Smooth muscle cell (in vitro differentiated cells): ENCODE data around the gene FTL. TPM values are rescaled to one million over a fixed set of nuclear protein-coding genes. Genes with fewer than 3 reads are reported as not detected.

Experiments
- DNase-seq: peaks from one replicate; lab custom pipeline; 2025; ENCODE audit not compliant: unreplicated experiment; lab: John Stamatoyannopoulos, UW
- H2AFZ ChIP-seq: fragments of 200-600 bp; sonication (generic); 2 replicates; pipeline ENCODE4 v1.6.0; 2016; ENCODE audit warnings: antibody characterized with exemption, low read depth, mild to moderate bottlenecking
- H3F3A ChIP-seq: fragments of 200-600 bp; sonication (generic); 2 replicates; pipeline ENCODE4 v1.6.0; 2017; ENCODE audit warnings: antibody characterized with exemption, low read depth
- H3K27ac ChIP-seq: fragments of 200-600 bp; sonication (generic); 2 replicates; pipeline ENCODE4 v1.5.1; 2016; ENCODE audit warnings: low read depth, mild to moderate bottlenecking
- H3K27me3 ChIP-seq: fragments of 200-600 bp; sonication (generic); 2 replicates; pipeline ENCODE4 v1.6.1; 2016; ENCODE audit warnings: low read depth, mild to moderate bottlenecking
- H3K36me3 ChIP-seq: fragments of 200-600 bp; sonication (generic); 2 replicates; pipeline ENCODE4 v1.5.1; 2016; ENCODE audit warnings: low read depth
- H3K4me1 ChIP-seq: fragments of 200-600 bp; sonication (generic); 2 replicates; pipeline ENCODE4 v1.5.1; 2016; ENCODE audit warnings: low read depth
- H3K4me2 ChIP-seq: fragments of 200-600 bp; sonication (generic); 2 replicates; pipeline ENCODE4 v1.6.0; 2016; ENCODE audit warnings: mild to moderate bottlenecking
- H3K4me3 ChIP-seq: fragments of 200-600 bp; sonication (generic); 2 replicates; pipeline ENCODE4 v1.5.1; 2016; ENCODE audit warnings: mild to moderate bottlenecking
- H3K79me2 ChIP-seq: fragments of 200-600 bp; sonication (generic); 2 replicates; pipeline ENCODE4 v1.6.0; 2016; ENCODE audit warnings: low read depth, mild to moderate bottlenecking
- H3K9ac ChIP-seq: fragments of 200-600 bp; sonication (generic); 2 replicates; pipeline ENCODE4 v1.6.0; 2016; ENCODE audit warnings: low read depth
- H3K9me3 ChIP-seq: fragments of 200-600 bp; sonication (generic); replicated peaks from 2 replicates; pipeline ENCODE4 v1.5.1; 2016; ENCODE audit warnings: low read depth
- H4K20me1 ChIP-seq: fragments of 200-600 bp; sonication (generic); 2 replicates; pipeline ENCODE4 v1.6.0; 2016; ENCODE audit warnings: low read depth
- WGBS: methylation state at CpG from one replicate; pipeline ENCODE4 v1.1.7; 2016; ENCODE audit warnings: low lambda C conversion rate; 5-methylcytosine and 5-hydroxymethylcytosine counted together
- polyA plus RNA-seq: library from polyadenylated mRNA; unstranded; fragments of >200 nt; fragmentation: Nextera tagmentation; extraction: Ambion mirVana; gene quantifications from 2 replicates; pipeline ENCODE4 v1.2.1, GENCODE V29; 2016
- total RNA-seq: library from RNA; depleted of rRNA; stranded (reverse); fragments of >200 nt; gene quantifications from 2 replicates; pipeline ENCODE4 v1.2.3, GENCODE V29; 2014
- TF ChIP-seq, protein P1 (sequence below): fragments of 200-600 bp; sonication (generic); IDR thresholded peaks from 2 replicates; pipeline ENCODE4 v1.5.1; 2017; ENCODE audit warnings: borderline replicate concordance, mild to moderate bottlenecking, antibody characterized with exemption; ENCODE audit not compliant: insufficient read depth, poor library complexity, severe bottlenecking

The FTL gene
- total and polyA plus RNA-seq, 2 experiments from 2014 or later, result 5,904 to 12,053 TPM

- Histone ChIP-seq H3F3A (no peaks in the 10 kb centered on the region), H3K4me1 (no peaks in the 10 kb centered on the region), H3K4me3 (no peak overlapping the region), H3K36me3 (no peaks in the 10 kb centered on the region), H3K9ac (no peak overlapping the region), H3K9me3 (no peaks in the 10 kb centered on the region), H3K4me2 (no peak overlapping the region), H3K27ac (no peak overlapping the region), H3K79me2 (no peaks in the 10 kb centered on the region), H2AFZ (no peak overlapping the region), H4K20me1 (no peaks in the 10 kb centered on the region), H3K27me3 (no peaks in the 10 kb centered on the region)
- no peak for DNase-seq
- WGBS, result 80% methylated on average over 5 of the region's 5 CpGs
- TF ChIP-seq, protein P1, sequence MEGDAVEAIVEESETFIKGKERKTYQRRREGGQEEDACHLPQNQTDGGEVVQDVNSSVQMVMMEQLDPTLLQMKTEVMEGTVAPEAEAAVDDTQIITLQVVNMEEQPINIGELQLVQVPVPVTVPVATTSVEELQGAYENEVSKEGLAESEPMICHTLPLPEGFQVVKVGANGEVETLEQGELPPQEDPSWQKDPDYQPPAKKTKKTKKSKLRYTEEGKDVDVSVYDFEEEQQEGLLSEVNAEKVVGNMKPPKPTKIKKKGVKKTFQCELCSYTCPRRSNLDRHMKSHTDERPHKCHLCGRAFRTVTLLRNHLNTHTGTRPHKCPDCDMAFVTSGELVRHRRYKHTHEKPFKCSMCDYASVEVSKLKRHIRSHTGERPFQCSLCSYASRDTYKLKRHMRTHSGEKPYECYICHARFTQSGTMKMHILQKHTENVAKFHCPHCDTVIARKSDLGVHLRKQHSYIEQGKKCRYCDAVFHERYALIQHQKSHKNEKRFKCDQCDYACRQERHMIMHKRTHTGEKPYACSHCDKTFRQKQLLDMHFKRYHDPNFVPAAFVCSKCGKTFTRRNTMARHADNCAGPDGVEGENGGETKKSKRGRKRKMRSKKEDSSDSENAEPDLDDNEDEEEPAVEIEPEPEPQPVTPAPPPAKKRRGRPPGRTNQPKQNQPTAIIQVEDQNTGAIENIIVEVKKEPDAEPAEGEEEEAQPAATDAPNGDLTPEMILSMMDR, result no peak
These were observed 19.7 kb upstream of the FTL start for GRCh38 chr19:48945415-48945814.

GRCh38 chr19:48945817-48946216, 19.3 kb upstream of the FTL start:
- Histone ChIP-seq H3F3A (no peaks in the 10 kb centered on the region), H3K4me3 (no peak overlapping the region), H3K9me3 (no peaks in the 10 kb centered on the region), H4K20me1 (no peaks in the 10 kb centered on the region), H3K9ac (no peak overlapping the region), H3K27me3 (no peaks in the 10 kb centered on the region), H3K79me2 (no peaks in the 10 kb centered on the region), H3K36me3 (no peaks in the 10 kb centered on the region), H3K4me2 (no peak overlapping the region), H2AFZ (no peak overlapping the region), H3K27ac (no peak overlapping the region), H3K4me1 (no peaks in the 10 kb centered on the region)
- WGBS, result 85% methylated on average over 2 of the region's 2 CpGs
- TF ChIP-seq, protein P1, result no peak
- no peak for DNase-seq

DNA sequence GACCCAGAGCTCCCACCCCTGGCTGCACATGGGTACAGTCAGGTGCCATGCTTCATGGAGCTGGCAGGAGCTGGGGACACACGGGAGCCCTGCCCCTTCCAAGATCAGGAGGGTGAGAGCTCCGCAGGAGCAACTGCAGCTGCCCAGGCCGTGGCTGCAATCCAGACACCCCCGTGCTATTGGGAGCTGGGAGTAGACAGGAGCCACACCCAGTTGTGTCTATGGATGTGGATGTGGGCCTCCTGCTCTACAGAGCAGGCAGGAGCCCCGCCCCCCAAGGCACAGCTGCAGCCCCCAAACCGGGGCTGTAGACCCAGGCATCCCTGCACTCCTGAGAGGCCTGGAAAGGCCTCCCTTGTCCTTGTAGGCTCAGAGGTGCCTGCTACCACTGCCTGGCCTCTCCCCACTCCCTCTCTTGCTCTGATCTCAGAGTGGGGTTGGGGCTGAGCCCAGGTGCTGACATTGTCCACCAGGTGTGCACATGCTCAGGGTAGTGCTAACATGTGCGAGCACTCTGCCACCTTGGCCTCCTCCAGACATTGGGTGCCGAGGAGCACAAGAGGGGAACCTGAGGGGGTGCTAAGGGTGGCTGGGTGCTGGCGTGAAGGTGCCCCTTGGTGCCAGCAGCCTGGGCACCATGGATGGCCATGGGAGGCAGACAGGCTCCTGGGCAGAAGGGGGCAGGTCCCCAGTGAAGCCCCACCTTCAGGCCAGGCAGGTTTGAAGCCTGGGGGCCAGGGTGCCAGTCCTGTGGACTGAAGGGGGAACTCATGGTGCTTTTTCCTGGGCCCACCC, 18.4 kb upstream of the FTL start:
- DNase-seq, result no peak
- no peak overlapping the region for H3K4me2 ChIP-seq
- no peaks in the 10 kb centered on the region for H3K9me3 ChIP-seq
- no peaks in the 10 kb centered on the region for H3K79me2 ChIP-seq
- no peaks in the 10 kb centered on the region for H3F3A ChIP-seq
- H3K4me1 ChIP-seq, result no peaks in the 10 kb centered on the region
- no peak overlapping the region for H2AFZ ChIP-seq
- WGBS, result 85% methylated on average over 8 of the region's 9 CpGs
- no peaks in the 10 kb centered on the region for H3K27me3 ChIP-seq
- H4K20me1 ChIP-seq, result no peaks in the 10 kb centered on the region
- H3K9ac ChIP-seq, result no peak overlapping the region
- no peak overlapping the region for H3K27ac ChIP-seq
- TF ChIP-seq, protein P1, result no peak
- H3K4me3 ChIP-seq, result no peak overlapping the region
- H3K36me3 ChIP-seq, result no peaks in the 10 kb centered on the region

- 92% methylated on average over 3 of the region's 3 CpGs for WGBS
- Histone ChIP-seq H3K27ac (no peak overlapping the region), H3K79me2 (no peaks in the 10 kb centered on the region), H3K4me2 (no peak overlapping the region), H3F3A (no peaks in the 10 kb centered on the region), H3K36me3 (no peaks in the 10 kb centered on the region), H3K9me3 (no peaks in the 10 kb centered on the region), H3K27me3 (no peaks in the 10 kb centered on the region), H3K4me3 (no peak overlapping the region), H4K20me1 (no peaks in the 10 kb centered on the region), H3K4me1 (no peaks in the 10 kb centered on the region), H3K9ac (no peak overlapping the region), H2AFZ (no peak overlapping the region)
- TF ChIP-seq, protein P1, result no peak
- DNase-seq, result no peak
These were observed 17.9 kb upstream of the FTL start for GRCh38 chr19:48947258-48947542.
